ENCODE data around the gene CLEC2A.
"Not testable (repeated sequence)": the region's sequence is repeated elsewhere in the genome, so short reads cannot be mapped to it uniquely, and the experiment has no call there.

The CLEC2A gene

GRCh38 chr12:9932270-9932669 lies at the start of gene CLEC2A:
TSS of gene CLEC2A (minus strand) at chr12:9932370. CDS start at chr12:9932329, 41 bp downstream.
- DNase-seq (ENCODE audit: low spot score) = no peak

GRCh38 chr12:9980126-9980525 lies 48.0 kb upstream of the CLEC2A start:
- DNase-seq (ENCODE audit: low spot score) = no peak

- no peak for DNase-seq (ENCODE audit: low spot score)
These were observed 45.7 kb upstream of the CLEC2A start for GRCh38 chr12:9977916-9978315.

GRCh38 chr12:9976626-9977025 lies 44.5 kb upstream of the CLEC2A start:
- not testable (repeated sequence) for DNase-seq (ENCODE audit: low spot score)

GRCh38 chr12:9975614-9976013 lies 43.4 kb upstream of the CLEC2A start:
- no peak for DNase-seq (ENCODE audit: low spot score)

- not testable (repeated sequence) for DNase-seq (ENCODE audit: low spot score)
These were observed 42.6 kb upstream of the CLEC2A start for GRCh38 chr12:9974731-9975130.

GRCh38 chr12:9973949-9974348 lies 41.8 kb upstream of the CLEC2A start:
- no peak for DNase-seq (ENCODE audit: low spot score)

- DNase-seq (ENCODE audit: low spot score) = no peak
These were observed 39.0 kb upstream of the CLEC2A start, which contains the start of gene CLEC12A for GRCh38 chr12:9971181-9971580. TSS of gene CLEC12A (plus strand) at chr12:9971409. CDS start at chr12:9971597, 188 bp downstream.

GRCh38 chr12:9969673-9970072 lies 37.5 kb upstream of the CLEC2A start:
- no peak for DNase-seq (ENCODE audit: low spot score)

- no peak for DNase-seq (ENCODE audit: low spot score)
These were observed 29.7 kb upstream of the CLEC2A start for GRCh38 chr12:9961901-9962300.

- no peak for DNase-seq (ENCODE audit: low spot score)
These were observed 28.9 kb upstream of the CLEC2A start for GRCh38 chr12:9961106-9961505.

- no peak for DNase-seq (ENCODE audit: low spot score)
These were observed 28.4 kb upstream of the CLEC2A start for GRCh38 chr12:9960590-9960989.

- DNase-seq (ENCODE audit: low spot score) = no peak
These were observed 25.7 kb upstream of the CLEC2A start for GRCh38 chr12:9957834-9958233.

- not testable (repeated sequence) for DNase-seq (ENCODE audit: low spot score)
These were observed 21.0 kb upstream of the CLEC2A start for GRCh38 chr12:9952954-9953729.

GRCh38 chr12:9951026-9951675 lies 19.0 kb upstream of the CLEC2A start:
- DNase-seq (ENCODE audit: low spot score) = no peak

GRCh38 chr12:9948606-9949296 lies 16.6 kb upstream of the CLEC2A start:
- no peak for DNase-seq (ENCODE audit: low spot score)

- no peak for DNase-seq (ENCODE audit: low spot score)
These were observed 15.5 kb upstream of the CLEC2A start for GRCh38 chr12:9947674-9948073.

- DNase-seq (ENCODE audit: low spot score) = no peak
These were observed 12.2 kb upstream of the CLEC2A start for GRCh38 chr12:9944391-9944790.

GRCh38 chr12:9943240-9943639 lies 11.1 kb upstream of the CLEC2A start:
- peak; percentile 32 for DNase-seq (ENCODE audit: low spot score)

- no peak for DNase-seq (ENCODE audit: low spot score)
These were observed 9.7 kb upstream of the CLEC2A start for GRCh38 chr12:9941838-9942237.

- no peak for DNase-seq (ENCODE audit: low spot score)
These were observed 8.2 kb upstream of the CLEC2A start for GRCh38 chr12:9940375-9940774.

- no peak for DNase-seq (ENCODE audit: low spot score)
These were observed 4.4 kb upstream of the CLEC2A start for GRCh38 chr12:9936591-9936990.

- DNase-seq (ENCODE audit: low spot score) = no peak
These were observed 2.9 kb upstream of the CLEC2A start for GRCh38 chr12:9935026-9935425.
